Measurements from ENCODE around the gene KRTAP5-2.

KRTAP5-2 gene

GRCh38 chr11:1553808-1554594 is 44.1 kb downstream of the KRTAP5-2 start:
- 0 out of 2 replicates have a peak, but pooled peaks have one; percentile 23 for TF ChIP-seq MAX (IDR thresholded peaks at IDR 0.05)
- TF ChIP-seq FOXM1 (IDR thresholded peaks at IDR 0.05; ENCODE audit: borderline replicate concordance, low read depth), result no peak
- TF ChIP-seq RAD21 (IDR thresholded peaks at IDR 0.05; ENCODE audit: low read depth), result peak; percentile 49
- 0 out of 2 replicates have a peak, but pooled peaks have one; percentile 14 for TF ChIP-seq USF1 (IDR thresholded peaks at IDR 0.05)
- TF ChIP-seq TCF12 (IDR thresholded peaks at IDR 0.05; ENCODE audit: low read depth), result peak; percentile 57
- no peak for TF ChIP-seq TAF1 (IDR thresholded peaks at IDR 0.05; ENCODE audit: low read depth)
- TF ChIP-seq REST (IDR thresholded peaks at IDR 0.05; ENCODE audit: low read depth), result no peak
- peak; percentile 26; the same call in 1 of the 2 replicates for TF ChIP-seq NFIC (IDR thresholded peaks at IDR 0.05)

- TF ChIP-seq MAX (IDR thresholded peaks at IDR 0.05) (no peak), REST (IDR thresholded peaks at IDR 0.05; ENCODE audit: low read depth) (no peak), FOXM1 (IDR thresholded peaks at IDR 0.05; ENCODE audit: borderline replicate concordance, low read depth) (no peak), EP300 (IDR thresholded peaks at IDR 0.05; ENCODE audit: borderline replicate concordance) (no peak), EGR1 (IDR thresholded peaks at IDR 0.05) (no peak), TCF12 (IDR thresholded peaks at IDR 0.05; ENCODE audit: low read depth) (no peak), ZBTB7A (IDR thresholded peaks at IDR 0.05; ENCODE audit: low read depth) (no peak), NFIC (IDR thresholded peaks at IDR 0.05) (no peak), CEBPB (IDR thresholded peaks at IDR 0.05) (no peak), CREB1 (IDR thresholded peaks at IDR 0.05; ENCODE audit: low read depth) (no peak), YY1 (IDR thresholded peaks at IDR 0.05; ENCODE audit: low read depth) (no peak), RAD21 (IDR thresholded peaks at IDR 0.05; ENCODE audit: low read depth) (no peak), TEAD4 (IDR thresholded peaks at IDR 0.05) (no peak)
Measured at GRCh38 chr11:1549338-1550330, 48.5 kb downstream of the KRTAP5-2 start.

GRCh38 chr11:1548221-1549070 is 49.6 kb downstream of the KRTAP5-2 start:
- peak; percentile 12; the same call in 1 of the 2 replicates for TF ChIP-seq EP300 (IDR thresholded peaks at IDR 0.05; ENCODE audit: borderline replicate concordance)
- TF ChIP-seq FOXM1 (IDR thresholded peaks at IDR 0.05; ENCODE audit: borderline replicate concordance, low read depth), result no peak
- TF ChIP-seq MAX (IDR thresholded peaks at IDR 0.05), result peak; percentile 53; the same call in 1 of the 2 replicates
- TF ChIP-seq TAF1 (IDR thresholded peaks at IDR 0.05; ENCODE audit: low read depth), result no peak
- TF ChIP-seq YY1 (IDR thresholded peaks at IDR 0.05; ENCODE audit: low read depth), result no peak
- TF ChIP-seq RAD21 (IDR thresholded peaks at IDR 0.05; ENCODE audit: low read depth), result no peak
- TF ChIP-seq USF1 (IDR thresholded peaks at IDR 0.05), result peak; percentile 62
- TF ChIP-seq REST (IDR thresholded peaks at IDR 0.05; ENCODE audit: low read depth), result no peak
- TF ChIP-seq CREB1 (IDR thresholded peaks at IDR 0.05; ENCODE audit: low read depth), result 0 out of 2 replicates have a peak, but pooled peaks have one; percentile 1
- TF ChIP-seq TCF12 (IDR thresholded peaks at IDR 0.05; ENCODE audit: low read depth), result peak; percentile 73
- 0 out of 2 replicates have a peak, but pooled peaks have one; percentile 8 for TF ChIP-seq EGR1 (IDR thresholded peaks at IDR 0.05)
- TF ChIP-seq ZBTB7A (IDR thresholded peaks at IDR 0.05; ENCODE audit: low read depth), result peak; percentile 14; the same call in 1 of the 2 replicates
- TF ChIP-seq CEBPB (IDR thresholded peaks at IDR 0.05), result peak; percentile 87
- TF ChIP-seq NFIC (IDR thresholded peaks at IDR 0.05), result peak; percentile 51
- TF ChIP-seq TEAD4 (IDR thresholded peaks at IDR 0.05), result peak; percentile 45
